ENCODE results near the gene IL32.

GRCh38 chr16:3059723-3060242 is 5.7 kb upstream of the IL32 start:
- no peak for TF ChIP-seq CTCF (conservative IDR thresholded peaks at IDR 0.05; ENCODE audit: low read length)
- TF ChIP-seq EZH2phosphoT487 (IDR thresholded peaks at IDR 0.05; ENCODE audit: borderline replicate concordance): no peak

All from Loucy (cell line).